Activated CD4-positive, alpha-beta T cell treated with anti-CD3 and anti-CD28 coated beads, Interleukin-2, amount 50 U/mL, for 24 hours (primary cell): Measurements from ENCODE around the gene LTBP3.

Experiments
- DNase-seq, 2 donors: peaks; one replicate each; pipeline ENCODE4 v3.0.0-alpha.2; 2020; ENCODE audit warnings: low read depth in 1 of 2, low spot score in 1 of 2

The LTBP3 gene

GRCh38 chr11:65586247-65586630 lies 28.1 kb upstream of the LTBP3 start:
- DNase-seq: no peak

- DNase-seq: no peak
Measured at GRCh38 chr11:65585396-65586246, 27.5 kb upstream of the LTBP3 start.

GRCh38 chr11:65584723-65585171 lies 26.6 kb upstream of the LTBP3 start:
- no peak for DNase-seq

GRCh38 chr11:65584106-65584505 lies 25.9 kb upstream of the LTBP3 start:
- DNase-seq: no peak

- DNase-seq: no peak
Measured at GRCh38 chr11:65583589-65583988, 25.4 kb upstream of the LTBP3 start.

GRCh38 chr11:65581928-65582327 lies 23.8 kb upstream of the LTBP3 start:
- DNase-seq: no peak

GRCh38 chr11:65580756-65581155 lies 22.6 kb upstream of the LTBP3 start:
- no peak for DNase-seq

GRCh38 chr11:65580031-65580692 lies 22.0 kb upstream of the LTBP3 start:
- DNase-seq: no peak

GRCh38 chr11:65579291-65579690 lies 21.1 kb upstream of the LTBP3 start:
- no peak for DNase-seq

- DNase-seq: no peak
Measured at GRCh38 chr11:65578667-65579066, 20.5 kb upstream of the LTBP3 start.

GRCh38 chr11:65578134-65578533 lies 20.0 kb upstream of the LTBP3 start:
- DNase-seq: no peak

GRCh38 chr11:65577756-65578109 lies 19.6 kb upstream of the LTBP3 start:
- no peak for DNase-seq

GRCh38 chr11:65576867-65577755 lies 19.0 kb upstream of the LTBP3 start:
- DNase-seq: no peak

GRCh38 chr11:65576232-65576866 lies 18.2 kb upstream of the LTBP3 start:
- no peak for DNase-seq

GRCh38 chr11:65575568-65576231 lies 17.5 kb upstream of the LTBP3 start, which contains the start of gene EHBP1L1:
Gene EHBP1L1, plus strand, starts transcription at chr11:65576053. Its CDS starts 250 bp downstream, at chr11:65576303.
- no peak for DNase-seq

- no peak for DNase-seq
Measured at GRCh38 chr11:65574811-65575567, 16.8 kb upstream of the LTBP3 start.

GRCh38 chr11:65574109-65574810 lies 16.1 kb upstream of the LTBP3 start:
- DNase-seq: peak; percentile 69 to 79

GRCh38 chr11:65573391-65574079 lies 15.4 kb upstream of the LTBP3 start:
- no peak for DNase-seq
